ENCODE data around the gene PTDSS2.

The PTDSS2 gene

DNA sequence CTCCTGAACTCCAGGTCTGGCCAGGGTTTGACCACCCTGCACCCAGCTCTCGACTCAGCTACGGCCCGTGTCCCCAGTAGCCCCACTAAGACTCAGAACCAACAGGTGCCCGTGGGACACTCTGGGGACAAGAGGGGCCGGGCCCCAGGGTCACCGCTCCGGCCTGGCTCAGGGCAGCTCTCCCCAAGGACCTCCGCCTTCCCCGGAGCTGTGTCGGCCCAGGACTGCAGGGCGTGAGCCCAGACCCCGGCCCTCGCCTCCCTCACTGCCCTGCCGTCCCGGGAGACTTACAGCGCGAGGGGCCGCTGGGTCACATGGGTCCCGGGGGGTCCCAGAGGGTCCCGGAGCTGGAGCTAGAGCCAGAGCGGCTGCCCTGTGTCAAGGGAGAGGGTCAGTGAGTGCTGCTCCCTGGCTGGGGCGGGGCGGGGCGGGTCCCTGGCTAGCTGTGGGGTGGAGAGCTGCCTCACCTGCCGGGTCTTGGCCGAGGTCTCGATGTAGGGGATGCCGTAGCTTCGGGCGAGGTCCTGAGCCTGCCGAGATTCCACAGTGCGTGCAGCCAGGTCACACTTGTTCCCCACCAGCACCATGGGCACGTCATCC, 83.0 kb downstream of the PTDSS2 start:
- DNase-seq (ENCODE audit: low spot score), result no peak

DNA sequence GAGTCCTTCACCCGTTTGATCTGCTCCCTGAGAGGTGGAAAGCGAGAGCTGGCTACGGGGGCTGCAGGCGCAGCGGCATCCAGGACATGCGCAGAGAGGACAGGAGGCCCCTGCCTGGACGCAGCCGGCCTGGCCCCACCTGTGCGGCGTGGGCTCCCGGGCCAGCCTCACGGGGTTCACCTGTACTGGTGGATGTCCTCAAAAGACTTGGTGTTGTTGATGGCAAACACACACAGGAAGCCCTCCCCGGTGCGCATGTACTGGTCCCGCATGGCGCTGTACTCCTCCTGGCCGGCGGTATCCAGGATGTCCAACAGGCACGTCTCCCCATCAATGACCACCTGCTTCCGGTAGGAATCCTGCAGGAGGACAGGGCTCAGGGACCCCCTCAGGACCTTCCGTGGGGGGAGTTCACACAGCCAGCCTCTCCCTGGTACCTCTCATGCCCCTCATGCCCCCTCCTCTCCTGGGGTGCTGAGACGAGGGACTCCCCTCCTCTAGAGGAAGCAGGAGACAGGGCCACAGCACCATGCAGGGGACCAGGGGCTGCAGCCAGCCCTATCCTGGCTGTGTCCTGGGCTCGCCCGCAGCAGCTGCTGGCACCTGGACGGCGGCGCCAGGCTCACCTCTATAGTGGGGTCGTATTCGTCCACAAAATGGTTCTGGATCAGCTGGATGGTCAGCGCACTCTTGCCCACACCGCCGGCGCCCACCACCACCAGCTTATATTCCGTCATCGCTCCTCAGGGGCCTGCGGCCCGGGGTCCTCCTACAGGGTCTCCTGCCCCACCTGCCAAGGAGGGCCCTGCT, 83.7 kb downstream of the PTDSS2 start:
- DNase-seq (ENCODE audit: low spot score), result no peak

DNA sequence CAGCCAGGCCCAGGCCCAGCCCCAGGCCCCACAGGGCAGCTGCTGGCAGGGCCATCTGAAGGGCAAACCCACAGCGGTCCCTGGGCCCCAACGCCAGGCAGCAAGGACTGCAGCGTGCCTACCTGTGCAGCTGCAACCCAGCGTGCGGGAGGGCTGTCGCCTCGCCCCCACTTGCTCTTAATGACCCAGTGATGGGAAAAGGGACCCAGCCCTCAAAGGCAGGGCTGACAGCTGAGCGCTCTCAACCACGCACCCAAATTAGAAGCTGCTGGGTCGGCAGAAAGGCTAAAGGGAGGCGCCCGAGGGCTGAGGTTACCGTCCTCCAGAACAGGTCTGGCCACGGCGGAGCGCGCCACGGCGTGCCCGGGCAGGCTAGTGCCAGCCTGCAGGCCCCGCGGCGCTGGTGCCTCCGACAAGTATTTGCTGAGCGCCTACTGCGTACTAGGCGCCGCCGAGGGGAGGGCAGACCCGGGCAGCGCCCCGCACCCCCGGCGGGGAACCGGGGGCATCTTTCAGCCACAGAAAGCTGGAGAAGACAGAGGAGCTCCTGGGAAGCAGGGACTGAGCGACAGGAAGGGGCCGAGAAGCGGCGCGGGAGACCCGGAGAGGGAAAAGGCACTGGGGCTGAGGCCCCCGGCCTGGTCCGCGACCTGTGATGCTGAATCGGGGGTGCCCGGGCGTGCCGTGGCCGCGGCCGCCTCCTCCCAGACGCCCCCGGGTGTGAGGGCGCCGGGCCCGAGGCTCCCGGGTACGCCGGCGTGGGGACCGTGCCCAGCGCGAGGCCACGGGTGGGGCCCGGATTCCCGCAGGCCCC, 84.5 kb downstream of the PTDSS2 start:
- DNase-seq (ENCODE audit: low spot score), result peak; percentile 37

DNA sequence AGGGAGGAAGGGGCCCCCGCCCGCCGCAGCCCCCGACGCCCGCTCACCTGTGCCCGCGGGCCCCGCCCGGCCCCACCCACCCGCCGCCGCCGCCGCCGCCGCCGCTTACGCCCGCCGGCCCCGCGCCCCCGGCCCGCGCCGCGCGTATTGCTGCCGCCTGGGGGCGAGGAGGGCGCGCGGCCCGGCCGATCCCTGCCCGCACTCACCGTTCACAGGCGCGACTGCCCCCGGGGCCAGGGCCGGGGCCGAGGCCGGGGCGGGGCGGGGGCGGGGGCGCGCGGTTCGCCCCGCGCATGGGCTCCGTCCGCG, 85.1 kb downstream of the PTDSS2 start:
- no peak for DNase-seq (ENCODE audit: low spot score)

DNA sequence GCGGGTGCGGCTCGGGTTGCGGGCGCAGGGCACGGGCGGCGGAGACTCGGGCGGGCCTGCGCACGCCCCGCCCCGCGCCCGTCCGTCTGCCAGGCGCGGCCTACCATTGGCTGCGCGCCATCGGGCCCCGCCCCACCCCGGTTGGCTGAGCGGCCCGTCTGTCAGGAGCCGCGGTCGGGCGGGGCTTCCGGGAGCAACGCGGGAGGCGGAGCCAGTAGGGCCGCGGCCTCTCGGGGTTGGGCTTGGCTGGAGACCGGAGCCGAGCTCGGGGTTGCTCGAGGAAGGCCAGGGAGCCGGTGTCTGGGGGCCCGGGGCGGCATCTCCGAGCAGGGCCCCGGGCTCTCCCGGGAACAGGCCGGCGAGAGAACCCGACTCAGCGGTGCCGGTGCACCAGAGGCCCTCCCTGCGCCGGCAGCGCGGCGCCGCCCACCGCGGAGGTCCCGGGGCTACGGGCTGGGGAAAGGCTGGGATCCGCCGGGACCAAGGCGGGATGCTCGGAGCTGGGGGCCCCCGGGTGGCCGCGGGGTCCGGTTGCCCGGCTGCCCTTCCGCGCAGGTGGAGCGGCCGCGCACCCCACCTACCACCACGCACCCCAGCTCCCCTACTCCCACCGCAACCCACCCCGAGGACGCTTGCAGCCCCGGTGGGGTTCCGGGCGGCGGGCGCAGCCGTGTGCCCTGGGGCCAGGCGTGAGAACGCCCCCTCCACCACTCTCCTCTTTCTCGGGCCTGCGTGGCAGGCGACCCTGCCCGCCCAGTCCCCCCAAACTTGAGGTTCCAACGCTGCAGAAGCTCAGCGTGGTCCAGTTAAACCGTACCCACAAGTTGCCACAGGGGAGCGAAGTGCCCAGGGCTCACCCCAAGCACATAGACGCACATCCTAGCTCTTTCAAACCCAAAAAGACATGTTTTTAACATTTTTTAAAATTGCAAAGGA, 85.7 kb downstream of the PTDSS2 start, which contains the start of gene HRAS:
HRAS (minus strand) TSS at position 58 of the 936 bp plus-strand sequence.
- peak; percentile 93 for DNase-seq (ENCODE audit: low spot score)

DNA sequence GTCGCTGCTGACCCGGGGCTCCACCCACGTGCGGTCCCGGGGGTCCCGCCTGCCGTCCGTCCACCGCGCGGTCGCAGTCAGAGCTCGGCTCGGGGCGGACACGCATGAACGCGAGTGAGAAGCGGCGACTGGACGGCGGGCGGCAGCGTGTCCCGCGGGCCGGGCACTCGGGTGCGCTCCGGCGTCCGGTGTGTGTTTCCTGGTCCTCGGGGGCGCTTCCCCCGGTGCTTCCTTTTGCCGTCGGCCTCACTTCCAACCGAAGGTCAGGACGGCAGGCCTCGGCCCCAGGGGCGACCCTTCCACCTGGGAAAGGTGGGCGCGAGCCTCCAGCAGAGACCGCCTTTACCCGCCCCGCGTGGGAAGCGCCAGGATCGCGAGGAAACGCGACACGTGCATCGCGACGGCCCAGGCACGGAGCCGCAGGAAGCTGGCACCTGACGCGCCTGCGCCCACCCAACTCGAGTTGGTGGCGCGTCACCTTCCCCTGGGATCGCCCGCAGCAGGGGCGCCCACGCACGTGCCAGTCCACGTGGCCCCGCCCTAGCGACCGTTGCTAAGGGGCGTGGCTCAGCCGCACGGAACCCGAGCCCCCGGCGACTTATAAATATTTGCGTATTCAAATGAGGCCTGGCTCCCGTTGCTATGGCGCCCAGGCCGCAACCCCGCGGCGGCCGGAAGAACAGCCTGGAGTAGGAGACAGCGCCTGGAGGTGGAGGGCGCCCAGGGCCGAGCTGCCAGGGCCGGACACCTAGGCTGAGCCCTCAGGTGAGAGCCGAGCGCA, 87.0 kb downstream of the PTDSS2 start, which contains the start of gene LRRC56:
LRRC56 (plus strand) TSS at position 687 of the 781 bp plus-strand sequence. CDS start 3,158 bp downstream, outside the sequence.
- peak; percentile 92 for DNase-seq (ENCODE audit: low spot score)

DNA sequence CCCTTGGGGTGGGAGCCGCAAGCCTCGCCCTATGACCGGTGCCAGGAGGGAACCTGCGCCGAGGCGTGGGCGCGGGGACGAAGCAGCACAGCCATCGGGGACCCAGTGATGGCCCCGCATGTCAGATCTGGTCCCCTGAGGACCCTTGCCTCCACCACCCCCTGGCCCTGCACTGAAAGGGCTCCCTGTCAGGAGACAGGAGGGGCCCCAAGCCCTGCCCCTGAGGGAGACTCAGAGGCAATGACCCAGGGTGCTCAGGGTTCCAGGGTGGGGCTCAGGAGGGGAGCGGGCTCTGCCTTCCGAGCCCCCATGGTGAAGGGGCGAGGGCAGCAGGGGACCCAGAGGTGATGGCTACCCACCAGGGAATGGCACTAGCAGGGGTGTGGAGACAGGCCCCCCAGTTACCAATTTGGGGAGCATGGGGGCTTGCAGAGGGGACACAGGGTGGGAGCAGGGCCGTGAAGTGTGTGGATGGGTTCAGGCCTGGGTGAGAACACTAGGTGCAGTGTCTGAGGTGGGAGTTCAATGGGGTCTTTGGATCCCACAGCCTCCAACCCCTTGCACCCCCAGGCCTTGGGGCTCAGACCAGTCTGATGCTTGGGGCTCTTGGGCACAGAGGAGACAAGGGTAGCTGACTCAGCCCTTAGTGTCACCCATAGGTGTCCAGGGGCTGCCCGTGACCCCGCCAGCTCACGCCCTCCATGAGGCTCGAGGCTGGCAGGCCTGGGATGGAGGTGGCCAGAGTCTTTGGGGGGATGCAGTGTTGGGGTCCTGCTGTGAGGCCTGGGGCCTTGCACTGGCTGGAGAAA, 87.7 kb downstream of the PTDSS2 start:
- no peak for DNase-seq (ENCODE audit: low spot score)

DNA sequence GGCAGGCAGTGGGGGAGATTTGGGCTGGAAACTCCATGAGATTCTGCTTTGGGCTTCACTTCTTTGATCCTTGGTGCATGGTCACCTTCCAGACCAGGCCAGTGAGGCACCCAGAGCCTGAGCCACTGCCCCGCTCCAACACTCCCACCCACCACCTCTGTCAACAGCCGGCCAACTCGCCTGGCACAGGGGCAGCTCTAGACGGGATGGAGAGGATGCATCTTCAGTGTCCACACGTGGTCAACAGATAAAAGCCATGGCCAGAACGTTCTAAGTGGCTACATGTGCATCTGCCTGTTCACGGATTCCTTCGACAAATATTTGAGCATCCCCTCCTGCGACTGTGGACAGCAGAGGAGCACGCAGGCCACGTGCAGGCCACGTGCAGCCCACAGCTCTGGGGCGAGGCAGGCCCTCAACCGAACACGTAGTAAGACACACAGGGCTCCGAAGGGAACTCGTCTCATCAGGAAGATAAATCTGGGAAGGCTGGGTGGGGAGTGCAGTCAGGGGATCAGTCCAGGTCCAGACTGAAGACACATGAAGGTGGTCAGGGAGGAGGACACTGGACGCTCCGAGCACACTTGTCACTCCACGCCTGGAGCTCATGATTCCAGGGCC, 88.5 kb downstream of the PTDSS2 start:
- no peak for DNase-seq (ENCODE audit: low spot score)

DNA sequence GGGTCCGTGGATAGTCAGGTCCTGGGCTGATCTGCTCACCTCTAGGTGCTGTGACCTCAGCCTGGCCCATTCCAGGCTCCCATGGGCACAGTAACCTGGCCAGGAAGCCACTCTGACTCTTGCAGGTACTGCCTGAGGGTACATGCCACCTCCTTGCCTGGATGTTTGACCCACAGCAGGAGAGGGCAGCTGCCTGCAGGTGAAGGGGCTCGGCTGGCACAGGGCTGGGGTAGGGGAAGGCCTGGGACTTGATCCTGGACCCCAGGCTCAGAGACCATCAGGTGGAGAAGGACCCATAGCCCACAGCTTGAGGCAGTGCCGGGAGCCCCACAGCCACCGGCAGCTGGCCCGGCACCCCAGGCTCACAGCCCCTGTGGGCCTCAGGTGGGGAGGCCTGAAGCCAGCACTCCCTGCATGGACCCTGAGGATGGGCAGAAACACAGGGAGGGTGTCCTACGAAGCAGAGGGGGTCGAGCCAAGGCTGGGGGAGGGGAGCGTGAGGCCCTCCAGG, 89.9 kb downstream of the PTDSS2 start:
- DNase-seq (ENCODE audit: low spot score), result no peak

Data from RKO (cell line).